Activated CD8-positive, alpha-beta memory T cell treated with anti-CD3 and anti-CD28 coated beads for 36 hours (primary cell): Measurements from ENCODE around the gene MYRIP. TPM values are rescaled to one million over a fixed set of nuclear protein-coding genes. Genes with fewer than 3 reads are reported as not detected.

Experiments
- CTCF ChIA-PET: fragments of 350-600 bp; sonication (Branson Sonifier 250); formaldehyde crosslinking; loops from one replicate; lab custom pipeline; 2021; ENCODE audit warnings: antibody characterized with exemption; lab: Charles Lee
- POLR2A ChIA-PET: fragments of 350-600 bp; sonication (Branson Sonifier 250); formaldehyde crosslinking; loops from one replicate; lab custom pipeline; 2021; ENCODE audit warnings: antibody characterized with exemption; lab: Charles Lee
- total RNA-seq, 2 experiments: library from RNA; stranded (reverse); gene quantifications; one replicate each; pipeline ENCODE4 v1.2.3, GENCODE V29; 2021

The MYRIP gene
- total RNA-seq, 2 experiments from 2014 or later, result not detected

DNA sequence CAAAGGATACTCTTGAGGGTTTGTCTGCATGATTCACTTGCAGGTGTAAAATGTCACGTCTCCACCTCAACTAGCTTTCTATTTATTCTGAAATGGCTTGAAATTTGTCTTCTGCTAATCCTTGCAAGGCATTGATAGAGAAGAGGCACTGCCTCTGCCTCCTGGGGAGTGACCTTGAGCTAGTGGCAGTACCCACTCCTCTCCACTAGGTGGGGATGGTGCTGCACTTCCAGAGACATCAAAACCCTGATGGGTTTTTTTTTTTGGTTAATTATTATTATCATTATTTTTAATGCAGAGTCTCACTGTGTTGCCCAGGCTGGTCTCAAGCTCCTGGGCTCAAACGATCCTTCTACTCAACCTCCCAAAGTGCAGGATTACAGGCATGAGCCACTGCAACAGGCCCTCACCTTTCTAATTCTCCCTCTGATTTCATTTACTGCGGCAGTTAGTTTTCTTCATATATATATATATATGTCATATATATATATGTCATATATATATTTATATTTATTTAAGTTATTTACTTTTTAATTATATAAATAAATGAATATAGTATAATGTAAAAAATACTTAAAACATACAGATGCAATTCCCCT lies 382.5 kb downstream of the MYRIP start:
- POLR2A ChIA-PET, result no interaction called here
- CTCF ChIA-PET, result interaction anchor here (0.6 to 1.8 kb wide), 9 partner anchors 9 to 131 kb away, joined by 3 to 15 read pairs (median 5); partner anchors contain the start of gene EIF1B

DNA sequence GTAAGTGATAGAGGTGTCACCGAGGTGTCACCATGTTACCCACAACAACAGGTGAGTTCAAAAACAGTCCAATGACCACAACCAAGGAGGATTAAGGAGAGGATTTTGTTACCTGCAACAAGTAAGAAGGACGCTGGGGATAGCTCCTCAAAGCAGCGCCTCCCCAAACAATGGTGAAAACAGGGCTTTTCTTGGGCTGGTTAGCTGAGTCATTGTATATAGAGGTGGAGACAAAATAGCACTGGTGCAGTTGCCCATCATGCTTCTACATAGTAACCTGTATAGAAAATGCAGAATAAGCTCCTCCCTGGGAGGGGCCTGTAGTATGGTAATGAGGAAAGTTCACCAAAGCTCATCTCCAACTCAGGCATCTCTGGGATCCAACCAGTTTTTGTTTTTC lies 383.2 kb downstream of the MYRIP start:
- POLR2A ChIA-PET, result no interaction called here
- CTCF ChIA-PET, result interaction anchor here (1.5 to 1.8 kb wide), 3 partner anchors 116 to 125 kb away, joined by 9 to 15 read pairs (median 10); partner anchors contain the start of gene EIF1B

DNA sequence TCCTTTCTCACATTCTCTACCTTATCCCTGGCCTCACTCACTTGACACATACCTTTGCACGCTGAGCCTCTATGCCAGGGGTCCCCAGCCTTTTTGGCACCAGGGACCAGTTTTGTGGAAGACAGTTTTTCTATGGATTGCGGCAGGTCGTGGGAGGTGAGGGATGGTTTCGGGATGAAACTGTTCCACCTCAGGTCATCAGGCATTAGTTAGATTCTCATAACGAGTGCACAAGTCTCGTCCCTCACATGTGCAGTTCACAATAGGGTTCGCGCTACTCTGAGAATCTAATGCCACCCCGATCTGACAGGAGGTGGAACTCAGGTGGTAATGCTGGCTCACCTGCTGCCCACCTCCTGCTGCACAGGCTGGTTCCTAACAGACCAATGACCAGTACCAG lies 387.6 kb downstream of the MYRIP start:
- POLR2A ChIA-PET, result interaction anchor here (0.5 kb wide), 1 partner anchor 425 kb away, joined by 3 read pairs; no protein-coding TSS in a partner anchor
- CTCF ChIA-PET, result no interaction called here

DNA sequence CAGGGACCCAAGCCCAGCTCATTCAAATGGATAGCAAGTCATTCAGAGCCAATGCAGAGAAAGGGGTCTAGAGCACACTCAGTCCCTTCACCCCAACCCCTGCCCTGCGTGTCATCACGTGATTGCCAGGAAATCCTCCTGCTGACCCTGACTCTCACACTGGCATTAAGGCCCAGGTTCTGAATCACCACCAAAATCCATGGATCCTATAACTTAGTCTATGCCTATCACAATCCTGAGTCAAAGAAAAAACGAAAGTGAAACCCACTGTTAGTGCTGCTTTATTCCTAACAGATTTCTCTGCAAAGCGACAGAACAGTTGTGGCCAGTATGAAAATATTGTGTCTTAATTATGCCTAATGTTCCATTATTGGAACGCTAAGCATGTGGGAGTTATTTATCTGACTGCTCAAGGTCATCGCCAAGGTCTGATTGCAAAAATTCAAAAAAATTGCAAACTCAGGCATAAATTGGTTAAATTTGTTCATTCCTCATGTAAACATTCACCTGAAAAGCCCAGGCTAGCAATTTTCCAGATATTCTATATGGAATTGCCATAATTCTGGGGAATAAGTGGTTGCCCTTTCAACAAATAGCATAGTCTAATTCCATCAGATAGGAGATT lies 391.4 kb downstream of the MYRIP start:
- POLR2A ChIA-PET, result no interaction called here
- CTCF ChIA-PET, result no interaction called here

DNA sequence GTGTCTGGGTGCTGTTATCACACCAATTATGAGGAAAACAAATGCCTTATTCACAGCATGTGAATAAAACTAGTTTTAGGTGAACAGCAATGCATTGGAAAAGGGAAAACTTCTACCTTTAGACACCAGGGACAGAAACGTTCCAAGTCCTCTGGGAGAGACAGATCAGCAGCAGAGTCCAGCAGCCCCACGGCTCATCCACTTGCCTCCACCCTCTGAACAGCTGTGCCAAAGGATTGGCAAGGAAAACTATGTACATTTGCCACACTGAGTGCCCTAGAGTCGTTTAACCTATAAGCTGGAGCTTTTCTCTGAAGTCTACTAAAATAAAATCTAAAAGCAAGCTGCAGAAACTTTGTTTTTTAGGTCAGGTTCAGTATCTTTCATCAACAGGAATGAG lies 392.4 kb downstream of the MYRIP start:
- POLR2A ChIA-PET, result interaction anchor here (0.5 kb wide), 1 partner anchor 56 kb away, joined by 3 read pairs; no protein-coding TSS in a partner anchor
- CTCF ChIA-PET, result no interaction called here

DNA sequence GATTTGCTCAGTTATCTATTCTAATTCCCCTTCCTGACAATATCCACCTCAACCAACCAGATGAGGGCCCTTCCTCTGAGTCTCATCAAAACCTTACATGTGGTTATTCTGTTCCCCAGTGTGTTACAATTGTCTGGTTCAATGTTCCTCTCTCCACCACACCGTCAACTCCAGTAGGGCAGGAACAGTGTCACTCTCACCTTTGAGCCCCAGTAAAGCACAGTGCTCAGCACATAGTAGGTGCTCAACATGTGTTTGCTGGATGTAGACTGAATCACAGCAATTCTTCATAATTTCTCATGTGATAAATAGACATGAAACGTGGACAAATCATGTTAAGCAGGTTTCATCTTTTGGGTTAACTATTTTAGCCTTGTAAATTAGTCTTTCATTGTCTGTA lies 397.1 kb downstream of the MYRIP start:
- POLR2A ChIA-PET, result no interaction called here
- CTCF ChIA-PET, result no interaction called here

DNA sequence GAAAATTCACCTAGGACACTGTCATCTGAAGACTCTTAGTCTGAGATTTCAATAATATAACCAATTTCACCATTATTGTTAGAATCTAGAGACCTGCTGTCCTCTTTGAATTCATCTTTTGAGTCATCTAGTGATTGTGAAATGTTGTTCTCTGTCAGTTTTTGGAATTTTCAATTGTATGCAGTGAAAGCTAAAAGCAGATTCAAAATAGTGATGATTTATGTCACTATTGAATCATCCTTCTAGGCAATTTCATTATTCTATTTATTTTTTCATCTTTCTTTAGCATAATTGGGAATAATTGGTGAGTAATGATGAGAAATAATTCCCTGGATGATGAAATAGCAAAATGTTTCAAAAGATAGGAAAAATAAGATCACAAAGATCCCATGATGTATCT lies 398.4 kb downstream of the MYRIP start:
- ChIA-PET POLR2A (no interaction called here), CTCF (interaction anchor here (1.0 kb wide), 1 partner anchor 16 kb away, joined by 3 read pairs; no protein-coding TSS in a partner anchor)

DNA sequence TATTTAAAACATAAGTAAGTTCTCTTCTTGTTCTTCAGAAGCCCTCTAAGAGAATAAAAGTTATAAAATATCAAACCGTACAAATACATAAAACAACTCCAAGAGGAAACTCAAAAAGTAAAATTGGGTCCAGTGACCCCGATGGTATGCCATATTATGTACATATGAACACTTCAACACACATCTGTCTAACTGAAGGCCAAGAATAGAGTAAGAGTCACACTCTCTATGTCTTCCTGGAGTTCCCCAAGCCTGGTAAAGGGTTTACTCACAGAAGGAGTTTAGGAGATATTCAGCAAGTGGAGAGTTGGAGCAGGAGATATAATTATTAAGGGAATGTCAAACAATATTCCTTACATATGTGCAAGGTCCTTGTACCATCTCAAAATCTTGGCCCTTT lies 398.8 kb downstream of the MYRIP start:
- ChIA-PET CTCF (interaction anchor here (1.0 kb wide), 1 partner anchor 16 kb away, joined by 3 read pairs; no protein-coding TSS in a partner anchor), POLR2A (no interaction called here)

DNA sequence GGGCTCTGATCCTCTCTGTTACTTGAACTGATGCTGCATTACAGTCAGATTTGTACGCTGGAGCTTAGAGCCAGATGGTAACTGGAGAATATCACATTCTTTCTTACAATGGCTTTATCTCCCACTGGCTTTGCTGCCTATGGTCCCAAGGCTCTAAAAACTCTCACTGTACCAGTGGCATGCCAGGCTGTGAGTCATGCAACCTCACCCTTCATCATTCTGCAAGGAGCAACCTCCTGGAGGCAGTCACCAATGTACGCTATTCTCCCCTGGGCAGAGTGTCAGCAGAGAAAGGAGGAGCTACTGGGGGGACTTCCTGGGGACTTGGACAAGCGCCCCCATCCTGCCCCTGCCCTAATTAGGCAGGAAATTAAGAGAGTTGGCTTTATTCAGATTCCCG lies 402.2 kb downstream of the MYRIP start:
- CTCF ChIA-PET, result interaction anchor here (0.8 kb wide), 1 partner anchor 106 kb away, joined by 3 read pairs; no protein-coding TSS in a partner anchor
- POLR2A ChIA-PET, result no interaction called here

DNA sequence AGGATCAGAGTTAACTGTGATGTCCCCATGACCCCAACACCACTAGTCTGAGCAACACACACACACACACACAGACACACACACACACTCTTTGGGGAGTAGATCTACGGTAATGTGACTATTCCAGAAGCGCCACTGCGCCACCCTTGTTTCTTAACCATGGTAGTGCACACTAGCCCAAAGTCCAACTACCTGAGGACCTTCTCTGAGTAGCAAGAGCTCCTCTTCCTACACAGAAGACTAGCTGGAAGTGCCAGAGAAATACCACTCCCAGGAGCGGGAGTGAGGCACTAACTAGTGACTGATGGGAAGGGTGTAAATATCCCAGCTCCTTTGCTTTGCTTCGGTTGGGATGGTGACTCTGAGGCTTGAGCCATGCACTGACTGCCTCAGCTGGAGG lies 404.1 kb downstream of the MYRIP start:
- CTCF ChIA-PET, result interaction anchor here (0.9 kb wide), 1 partner anchor 22 kb away, joined by 3 read pairs; no protein-coding TSS in a partner anchor

DNA sequence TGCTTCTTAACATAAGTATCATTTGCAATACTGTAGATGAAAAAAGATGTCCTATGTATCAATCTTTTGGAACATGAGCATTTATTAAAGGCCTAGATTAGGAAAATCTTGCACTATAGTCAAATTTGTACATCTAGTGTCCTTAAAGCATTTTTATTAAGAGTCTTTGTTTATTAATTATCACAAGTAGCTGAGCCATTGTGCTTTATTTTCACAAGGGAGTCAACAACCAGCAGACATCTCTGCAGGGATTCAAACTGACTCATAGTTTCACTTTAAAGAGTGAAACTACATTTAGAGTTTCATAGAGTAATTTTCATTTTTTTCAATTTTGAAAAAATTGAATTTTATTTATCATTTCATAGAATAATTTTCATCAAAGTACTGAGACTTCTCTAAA lies 405.6 kb downstream of the MYRIP start:
- POLR2A ChIA-PET, result no interaction called here

More for the DNA sequence above, 404.1 kb downstream of the MYRIP start:
- POLR2A ChIA-PET, result no interaction called here

DNA sequence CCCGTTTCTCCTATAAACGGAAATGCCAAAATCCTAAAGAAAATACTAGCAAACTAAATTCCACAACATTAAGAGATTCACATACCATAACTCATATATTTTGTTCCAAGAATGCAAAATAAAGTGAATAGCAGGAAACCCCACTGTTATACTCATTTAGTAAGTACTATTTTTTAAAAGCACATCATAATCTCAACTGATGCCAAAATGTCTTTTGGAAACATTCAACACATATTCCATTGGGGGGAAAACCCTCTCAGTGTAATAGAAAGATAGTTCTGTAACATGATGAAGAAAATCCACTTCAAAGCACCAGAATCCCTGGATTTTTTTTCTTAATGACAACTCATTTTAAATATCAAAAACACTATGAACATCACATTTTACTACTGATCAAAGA lies 407.1 kb downstream of the MYRIP start:
- ChIA-PET POLR2A (no interaction called here), CTCF (no interaction called here)

More for the DNA sequence above, 405.6 kb downstream of the MYRIP start:
- CTCF ChIA-PET, result no interaction called here

DNA sequence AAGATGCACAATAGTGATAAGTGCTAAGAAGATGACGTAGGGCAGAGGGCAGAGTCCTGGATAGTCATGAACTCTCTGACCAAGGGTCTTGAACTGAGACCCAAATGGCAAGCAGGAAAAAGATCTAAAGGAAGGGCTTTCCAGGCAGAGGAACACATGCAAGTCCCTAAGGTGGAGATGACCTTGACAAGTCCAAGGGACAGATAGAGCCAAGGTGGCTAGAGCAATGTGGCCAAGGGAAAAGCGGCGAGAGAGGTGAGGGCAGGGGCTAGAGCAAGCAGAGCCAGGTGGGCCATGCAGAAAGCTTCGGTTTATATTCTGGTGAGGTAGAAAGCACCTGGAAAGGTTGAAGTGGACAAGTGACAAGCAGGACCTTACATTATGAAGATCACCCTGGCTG lies 414.4 kb downstream of the MYRIP start:
- ChIA-PET POLR2A (no interaction called here), CTCF (no interaction called here)

DNA sequence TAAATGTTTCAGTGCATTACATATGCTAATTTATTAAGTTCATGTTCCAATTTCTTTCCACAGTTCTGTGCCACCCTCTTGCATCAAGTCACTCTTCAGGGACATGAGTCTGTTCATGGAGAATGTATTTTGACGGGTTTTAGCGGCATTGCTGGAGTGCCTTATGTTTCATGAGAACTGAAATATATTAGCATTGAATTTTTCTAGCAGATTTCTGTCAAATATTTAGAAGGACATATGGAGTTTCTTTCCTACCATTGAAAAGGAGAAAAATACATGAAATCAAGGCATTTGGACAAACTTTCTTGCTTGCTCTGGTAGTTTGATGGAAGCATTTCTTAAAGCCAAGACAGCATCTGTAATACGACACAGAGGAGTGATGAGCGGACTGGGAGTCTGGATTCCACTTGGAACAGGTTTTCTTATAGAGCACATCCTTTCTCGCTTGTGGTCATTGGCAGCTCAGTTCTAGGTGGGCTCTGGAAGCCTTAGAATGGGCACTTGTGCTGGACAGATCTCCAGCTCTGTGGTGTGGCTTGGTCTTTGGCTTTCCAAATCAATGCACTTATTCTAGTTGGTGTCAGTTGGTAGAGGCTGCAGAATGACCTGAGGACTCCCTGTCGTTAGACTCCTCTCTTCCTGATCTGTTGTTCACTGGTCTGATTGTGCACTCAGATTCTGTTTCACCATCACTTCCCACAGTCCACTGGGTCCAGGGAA lies 415.5 kb downstream of the MYRIP start:
- ChIA-PET POLR2A (no interaction called here), CTCF (no interaction called here)

DNA sequence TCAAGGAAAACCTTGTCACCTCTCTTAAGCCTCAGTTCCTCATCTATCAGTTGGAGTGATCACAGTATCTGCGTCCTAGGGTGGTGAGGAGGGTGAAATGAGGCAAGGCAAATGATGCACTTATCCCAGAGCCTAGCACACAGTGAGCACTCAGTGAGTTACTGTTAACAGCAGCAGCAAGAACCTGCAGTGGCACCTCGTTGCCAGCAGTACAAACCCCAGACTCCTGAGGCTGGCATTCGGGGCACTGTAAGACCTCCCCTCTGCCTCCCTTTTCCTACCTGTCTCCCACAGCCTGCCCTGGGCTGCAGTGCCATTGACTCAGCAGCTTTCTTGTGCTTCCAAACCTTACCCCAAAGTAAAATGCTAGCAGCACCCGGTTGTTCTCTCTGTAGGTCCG lies 417.2 kb downstream of the MYRIP start:
- ChIA-PET CTCF (no interaction called here), POLR2A (no interaction called here)

DNA sequence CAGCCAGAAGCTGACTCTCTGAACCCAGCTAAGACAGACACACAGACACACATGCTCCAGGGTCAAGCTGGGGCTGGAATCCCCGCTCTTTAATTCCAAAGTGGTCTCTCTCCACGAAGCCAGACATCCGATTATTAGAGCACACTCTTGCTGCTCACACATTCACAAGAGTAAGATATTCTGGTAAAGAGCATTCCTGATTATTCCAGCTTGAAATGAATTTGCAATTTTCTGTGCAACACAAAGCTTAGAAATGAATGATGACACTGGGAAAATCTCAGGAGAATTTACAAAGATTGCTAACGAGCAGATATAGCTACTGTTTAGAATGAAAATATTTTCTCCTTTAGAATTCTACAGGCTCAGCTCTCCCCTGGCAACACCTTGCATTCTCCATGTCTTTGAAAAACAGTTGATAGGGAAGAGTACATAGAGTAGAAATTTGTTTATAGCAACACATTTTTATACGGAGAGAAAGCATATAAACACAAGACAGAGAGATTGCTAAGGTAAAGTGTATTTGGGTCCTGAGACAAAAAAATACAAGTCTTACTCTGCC lies 419.5 kb downstream of the MYRIP start:
- CTCF ChIA-PET, result no interaction called here
- POLR2A ChIA-PET, result interaction anchor here (0.6 kb wide), 1 partner anchor 1449 kb away, joined by 3 read pairs; no protein-coding TSS in a partner anchor

DNA sequence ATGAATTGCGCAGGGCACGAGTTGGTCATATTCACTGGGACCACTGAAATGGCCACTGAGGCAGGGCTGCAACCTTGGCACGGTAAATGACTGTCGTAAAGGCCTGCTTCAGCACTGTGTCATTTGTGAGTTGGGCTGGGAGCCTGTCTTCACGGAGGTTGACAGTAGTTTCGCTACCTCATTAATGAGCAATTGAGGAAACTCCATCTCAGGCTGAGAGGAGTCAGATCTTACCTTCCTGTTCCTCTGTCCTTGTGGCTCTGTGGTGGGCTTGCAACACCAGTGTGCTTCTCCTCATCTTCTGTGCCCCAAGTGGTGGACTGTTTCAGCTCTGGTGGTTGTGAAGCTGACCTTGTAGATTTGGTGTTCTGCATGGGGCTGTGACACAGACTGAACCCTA lies 420.0 kb downstream of the MYRIP start:
- CTCF ChIA-PET, result no interaction called here
- POLR2A ChIA-PET, result no interaction called here

DNA sequence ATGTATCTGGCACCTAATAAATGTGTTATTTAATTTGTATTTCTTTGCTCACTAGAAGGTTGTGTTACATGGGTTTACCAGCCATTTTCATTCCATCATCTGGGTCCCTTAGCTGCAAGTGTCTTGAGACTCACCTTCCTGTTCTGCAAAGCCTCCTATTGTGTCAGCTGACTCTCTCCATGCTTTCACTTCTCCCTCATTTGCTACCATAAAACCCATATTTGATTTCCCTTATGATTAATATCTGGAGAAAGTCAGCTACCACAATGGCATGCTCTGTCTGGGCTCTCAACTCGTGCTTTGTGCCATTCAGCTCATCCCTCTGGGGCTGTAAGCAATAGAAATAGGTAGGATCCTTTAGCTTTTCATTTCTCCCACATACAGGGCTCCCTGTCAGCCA lies 420.6 kb downstream of the MYRIP start:
- CTCF ChIA-PET, result no interaction called here

DNA sequence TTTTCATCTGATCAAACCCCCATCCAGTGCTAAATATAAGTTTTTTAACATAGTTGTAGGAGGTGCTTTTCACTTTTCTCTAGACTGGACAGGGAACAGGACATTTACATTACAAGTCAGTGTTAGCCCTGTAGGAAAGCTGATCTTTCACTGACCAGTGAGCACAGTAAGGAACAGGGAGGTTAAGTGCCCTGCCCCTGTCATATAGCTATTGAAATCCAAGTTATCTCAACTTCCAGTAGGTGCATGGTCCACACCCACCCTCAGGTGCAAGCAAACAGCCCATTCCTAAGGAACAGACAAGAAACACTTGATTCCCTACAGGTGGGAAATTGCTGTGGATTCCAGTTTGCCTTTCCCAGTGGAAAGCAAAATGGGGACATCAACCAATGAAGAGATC lies 421.0 kb downstream of the MYRIP start:
- CTCF ChIA-PET, result interaction anchor here (0.7 kb wide), 1 partner anchor 1624 kb away, joined by 4 read pairs; no protein-coding TSS in a partner anchor
- POLR2A ChIA-PET, result no interaction called here

More for the DNA sequence above, 420.6 kb downstream of the MYRIP start:
- POLR2A ChIA-PET, result no interaction called here

DNA sequence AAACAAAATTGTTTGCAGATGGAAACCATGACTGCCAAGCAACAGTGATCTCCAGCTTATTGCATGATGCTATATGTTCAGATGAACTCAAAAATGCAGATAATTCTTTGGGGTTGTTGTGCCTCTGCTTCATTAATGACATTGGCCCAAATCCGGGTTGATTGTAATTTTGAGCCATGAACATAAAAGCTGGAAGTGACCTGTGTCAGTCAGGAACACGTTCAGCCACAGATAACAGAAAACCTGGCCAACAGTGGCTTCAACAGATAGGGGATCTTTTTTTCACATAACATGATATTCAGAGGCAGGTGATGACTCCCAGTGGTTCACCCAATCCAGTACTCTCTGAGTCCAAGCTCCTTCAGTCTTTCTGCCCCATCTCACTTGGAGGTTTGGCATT lies 423.2 kb downstream of the MYRIP start:
- ChIA-PET POLR2A (no interaction called here), CTCF (interaction anchor here (0.7 kb wide), 1 partner anchor 85 kb away, joined by 3 read pairs; no protein-coding TSS in a partner anchor)
